ENCODE data around the gene PRDM5.
"Not testable (repeated sequence)": the region's sequence is repeated elsewhere in the genome, so short reads cannot be mapped to it uniquely, and the experiment has no call there.

Gene PRDM5

GRCh38 chr4:120741636-120742035 lies 180.9 kb downstream of the PRDM5 start:
- DNase-seq, result not testable (repeated sequence)

- DNase-seq, result no peak
These were observed 186.2 kb downstream of the PRDM5 start for GRCh38 chr4:120736312-120736711.

- no peak for DNase-seq
These were observed 188.6 kb downstream of the PRDM5 start for GRCh38 chr4:120733968-120734367.

- DNase-seq, result no peak
These were observed 189.5 kb downstream of the PRDM5 start for GRCh38 chr4:120733054-120733453.

GRCh38 chr4:120731561-120731960 lies 191.0 kb downstream of the PRDM5 start:
- no peak for DNase-seq

GRCh38 chr4:120730777-120731320 lies 191.7 kb downstream of the PRDM5 start:
- no peak for DNase-seq

- no peak for DNase-seq
These were observed 193.4 kb downstream of the PRDM5 start for GRCh38 chr4:120728892-120729675.

- no peak for DNase-seq
These were observed 196.6 kb downstream of the PRDM5 start for GRCh38 chr4:120725639-120726580.

- no peak for DNase-seq
These were observed 197.9 kb downstream of the PRDM5 start for GRCh38 chr4:120724656-120725055.

GRCh38 chr4:120723986-120724385 lies 198.5 kb downstream of the PRDM5 start:
- peak; percentile 27 for DNase-seq

- no peak for DNase-seq
These were observed 199.4 kb downstream of the PRDM5 start for GRCh38 chr4:120723105-120723504.

- DNase-seq, result no peak
These were observed 199.9 kb downstream of the PRDM5 start for GRCh38 chr4:120722655-120723054.

GRCh38 chr4:120720354-120720934 lies 202.1 kb downstream of the PRDM5 start:
- DNase-seq, result no peak

GRCh38 chr4:120718979-120719566 lies 203.5 kb downstream of the PRDM5 start:
- peak; percentile 48 for DNase-seq

GRCh38 chr4:120716346-120716745 lies 206.2 kb downstream of the PRDM5 start:
- DNase-seq, result no peak

GRCh38 chr4:120714417-120715010 lies 208.0 kb downstream of the PRDM5 start:
- peak; percentile 33 for DNase-seq

- DNase-seq, result no peak
These were observed 212.5 kb downstream of the PRDM5 start for GRCh38 chr4:120709991-120710390.

- DNase-seq, result no peak
These were observed 218.0 kb downstream of the PRDM5 start for GRCh38 chr4:120704538-120704937.

GRCh38 chr4:120703908-120704307 lies 218.6 kb downstream of the PRDM5 start:
- peak; percentile 2 for DNase-seq

- DNase-seq, result no peak
These were observed 223.2 kb downstream of the PRDM5 start for GRCh38 chr4:120699354-120699753.

- peak; percentile 92 for DNase-seq
These were observed 227.6 kb downstream of the PRDM5 start for GRCh38 chr4:120694973-120695372.

- DNase-seq, result no peak
These were observed 228.7 kb downstream of the PRDM5 start for GRCh38 chr4:120693816-120694215.

Measured in NCI-H82 (cell line).